ENCODE data around the gene MAD1L1.

MAD1L1 gene

DNA sequence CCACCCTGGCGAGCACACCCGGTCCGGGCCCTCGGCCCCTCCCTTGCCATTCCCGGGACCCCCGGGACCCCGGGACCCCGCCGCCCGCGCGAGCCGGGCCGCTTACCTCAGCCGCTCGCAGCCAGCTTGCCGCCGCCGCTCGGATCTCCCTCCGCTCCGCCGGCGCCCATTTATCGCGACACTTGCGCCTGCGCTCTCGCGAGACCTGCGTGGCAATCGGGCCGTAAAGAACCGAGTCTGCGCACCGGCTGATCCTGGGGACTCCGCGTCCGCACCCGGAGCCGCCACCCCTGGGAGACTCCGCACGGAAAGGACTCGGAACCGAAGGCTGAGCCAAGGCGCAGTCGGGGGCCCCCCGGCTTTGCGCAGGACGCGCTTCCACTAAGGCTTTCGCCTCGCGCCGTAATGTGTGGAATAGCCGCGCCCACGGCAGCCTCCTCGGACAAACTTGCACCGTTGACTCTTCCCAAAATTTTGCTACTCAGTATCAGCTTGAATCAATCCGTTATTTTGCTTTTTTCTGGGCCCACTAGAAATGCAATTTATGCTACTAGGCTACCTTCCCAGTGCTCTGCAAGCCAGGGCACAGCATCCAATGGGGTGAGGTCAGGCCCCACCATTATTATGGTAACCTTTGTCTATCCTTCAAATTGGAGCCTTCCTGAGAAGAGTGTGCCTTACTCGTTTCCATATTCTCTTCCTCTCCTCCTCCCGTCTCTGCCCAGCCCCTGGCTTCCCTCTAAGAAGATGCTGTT is at the start of gene MAD1L1:
MAD1L1 (minus strand) TSS at position 180 of the 755 bp plus-strand sequence. CDS start 2,812 bp downstream, outside the sequence.
- DNase-seq, result peak in 13 of 14 donors; percentile 37 to 85 (median 71)

DNA sequence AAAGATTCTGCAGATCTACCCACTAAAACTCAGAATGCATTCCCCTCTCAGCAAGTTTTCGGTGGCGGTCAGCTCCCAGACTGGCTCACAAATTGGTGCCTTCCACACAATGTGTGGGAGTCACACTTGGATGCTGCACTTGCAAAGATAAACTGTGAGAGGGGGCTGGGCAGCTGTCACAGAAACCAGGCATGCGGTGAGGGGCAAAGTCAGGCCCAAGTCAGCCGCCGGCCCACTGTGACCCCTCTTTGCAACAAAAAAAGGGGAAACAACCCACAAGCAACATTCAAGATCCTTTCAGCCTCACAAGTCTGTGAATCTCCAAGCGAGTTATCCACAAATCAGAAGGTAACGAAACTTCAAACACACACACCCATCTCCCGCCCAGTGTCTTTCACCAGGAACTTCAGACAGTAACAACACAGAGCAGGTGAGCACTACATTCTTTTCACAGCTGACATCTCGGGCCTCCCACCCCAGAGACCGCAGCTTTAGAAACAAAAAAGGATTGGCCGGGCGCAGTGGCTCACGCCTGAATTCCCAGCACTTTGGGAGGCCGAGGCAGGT is 49.5 kb upstream of the MAD1L1 start:
- DNase-seq, result peak in 1 of 14 donors; percentile 46

DNA sequence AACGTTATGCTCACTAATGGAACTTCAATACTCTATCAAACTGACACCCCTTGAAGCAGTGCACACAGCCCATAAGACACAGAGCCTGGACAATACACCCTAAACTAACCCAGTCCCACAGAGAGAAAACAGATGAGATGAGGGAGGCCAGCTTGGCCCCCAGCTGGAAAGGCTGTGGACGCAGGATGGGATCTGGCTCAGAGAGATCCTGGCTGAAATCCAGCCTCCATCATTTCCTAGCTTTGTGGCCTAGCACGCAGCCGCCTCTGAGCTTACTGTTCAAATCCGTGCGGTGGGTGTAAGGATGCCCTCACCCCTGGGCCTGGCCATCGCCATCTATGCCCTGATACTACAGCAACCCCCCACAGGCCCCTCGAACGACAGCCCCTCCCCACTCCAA is 48.8 kb upstream of the MAD1L1 start:
- DNase-seq, result peak in 3 of 14 donors; percentile 7 to 79 (median 15)

DNA sequence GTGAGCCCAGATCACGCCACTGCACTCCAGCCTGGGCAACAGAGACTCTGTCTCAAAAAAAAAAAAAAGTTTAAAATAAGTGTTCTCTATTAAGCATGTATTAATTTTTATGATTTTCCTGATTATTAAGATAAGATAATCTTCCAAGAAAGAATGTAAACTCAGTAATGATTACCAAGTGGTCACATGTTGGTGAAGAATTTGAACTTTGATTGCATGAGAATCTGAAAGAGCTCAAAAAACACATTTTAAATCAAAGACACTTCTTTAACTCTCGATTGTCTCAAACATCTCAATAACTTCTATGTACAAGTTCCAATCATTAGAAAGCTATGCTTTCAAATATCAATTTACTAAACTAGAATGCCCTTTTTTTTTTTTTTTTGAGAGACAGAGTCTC is 47.7 kb upstream of the MAD1L1 start:
- no peak for DNase-seq

DNA sequence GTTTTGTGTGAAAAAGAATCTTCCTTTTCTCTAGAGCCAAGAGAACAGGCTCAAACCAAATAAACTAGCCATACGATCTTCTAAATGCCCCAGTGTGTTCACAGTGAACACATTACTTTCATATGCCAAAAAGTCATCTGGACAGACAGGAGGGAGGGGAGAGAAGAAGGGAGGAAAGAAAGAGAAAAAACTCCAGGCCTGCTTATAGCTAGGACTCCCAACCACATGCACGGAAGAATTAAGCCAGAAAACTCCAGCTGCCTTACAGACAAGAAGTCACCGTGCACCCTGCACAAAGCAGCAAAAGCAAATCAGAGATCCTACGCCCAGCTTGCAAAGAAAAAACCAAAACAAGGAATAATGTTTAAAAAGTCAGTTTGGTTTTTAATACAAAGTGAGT is 47.2 kb upstream of the MAD1L1 start:
- peak in 1 of 14 donors; percentile 15 for DNase-seq

DNA sequence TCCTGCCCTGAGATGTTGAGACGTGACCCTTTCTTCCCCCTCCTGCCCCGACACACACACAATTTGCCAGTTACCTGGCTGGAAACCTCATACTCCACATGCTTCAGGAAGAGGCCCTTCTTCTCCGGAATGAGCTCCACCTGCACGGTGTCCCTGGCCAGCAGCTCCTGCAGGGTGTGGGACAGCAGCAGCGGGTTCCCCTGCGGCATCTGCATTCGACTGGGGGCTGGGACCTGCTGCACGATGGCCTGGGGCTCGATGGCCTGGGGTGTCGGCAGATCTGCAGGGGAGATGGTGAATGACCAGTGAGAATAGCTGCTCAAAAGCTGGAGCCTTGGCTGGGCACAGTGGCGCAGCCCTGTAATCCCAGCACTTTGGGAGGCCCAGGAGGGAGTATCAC is 45.3 kb upstream of the MAD1L1 start:
- DNase-seq, result no peak

DNA sequence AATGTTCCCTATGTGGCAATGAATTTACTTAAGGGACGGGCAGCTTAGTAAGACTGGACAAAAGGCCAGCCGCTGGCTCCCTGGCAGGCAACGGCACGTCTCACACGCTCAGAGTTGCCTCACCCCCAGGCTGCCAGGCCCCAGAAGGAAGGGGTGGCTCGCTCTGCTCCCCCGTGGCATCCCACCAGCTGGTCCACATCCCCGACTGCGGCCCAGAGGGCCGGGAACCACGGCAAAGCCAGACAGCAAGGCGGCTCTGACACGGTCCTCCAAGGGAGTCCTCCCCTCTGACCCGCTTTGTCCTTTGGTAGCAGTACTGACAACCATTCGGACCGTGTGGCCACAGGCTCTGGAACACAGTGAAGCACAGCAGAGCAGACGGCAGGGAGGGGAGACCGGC is 43.4 kb upstream of the MAD1L1 start:
- DNase-seq, result peak in 1 of 14 donors; percentile 49

DNA sequence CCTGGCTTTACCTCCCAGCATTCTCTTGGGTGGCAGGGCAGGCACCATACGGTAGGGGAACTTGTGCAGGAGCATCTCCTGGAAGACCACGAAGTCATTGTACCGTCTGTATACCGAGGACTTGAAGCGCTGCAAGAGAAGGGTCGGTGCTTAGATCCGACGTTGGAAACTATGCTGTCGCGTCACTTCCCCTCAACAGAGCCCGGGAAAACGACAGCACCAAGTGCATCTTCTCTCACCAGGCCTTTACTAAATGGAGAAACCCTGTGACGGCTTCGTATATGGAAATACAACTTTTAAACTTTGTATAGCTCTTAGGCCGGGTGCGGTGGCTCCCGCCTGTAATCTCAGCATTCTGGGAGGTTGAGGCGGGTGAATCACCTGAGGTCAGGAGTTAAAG is 42.4 kb upstream of the MAD1L1 start:
- DNase-seq, result no peak

DNA sequence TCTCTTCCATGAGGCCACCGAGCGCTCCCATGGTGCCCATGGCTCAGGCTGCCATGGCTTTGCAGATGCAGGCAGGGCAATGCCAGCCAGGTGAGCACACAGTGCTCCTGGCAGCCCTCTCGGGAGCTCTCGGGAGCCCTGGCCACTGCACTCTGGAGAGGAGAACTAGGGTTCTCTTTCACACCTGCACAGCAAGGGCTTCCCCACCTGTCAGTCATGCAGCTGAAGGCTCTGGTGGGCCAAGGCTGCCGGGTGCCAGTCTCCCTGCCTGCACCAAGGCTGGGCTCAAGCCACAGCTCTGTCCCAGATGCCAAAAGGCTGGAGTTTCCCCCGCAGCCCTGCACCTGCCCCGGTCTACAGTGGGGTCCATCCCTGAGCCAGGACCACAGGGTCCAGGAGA is 41.9 kb upstream of the MAD1L1 start:
- DNase-seq, result no peak

DNA sequence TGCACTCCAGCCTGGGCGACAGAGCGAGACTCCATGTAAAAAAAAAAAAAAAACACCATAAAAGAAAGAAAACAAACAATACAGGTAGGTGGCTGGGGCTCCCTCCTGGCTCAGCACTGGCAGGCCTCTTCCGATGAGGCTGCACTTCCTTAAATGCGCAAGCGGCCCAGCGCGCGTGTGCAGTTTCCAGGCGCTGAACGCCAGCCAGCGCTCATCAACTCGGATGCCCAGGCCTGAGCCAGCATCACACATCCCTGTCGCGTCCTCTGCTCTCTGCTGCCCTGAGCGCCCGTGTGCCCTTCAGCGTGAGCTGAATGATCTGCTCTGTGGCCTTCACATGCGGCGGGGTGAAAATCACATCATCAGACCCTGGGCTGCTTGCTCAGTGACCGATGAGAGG is 41.1 kb upstream of the MAD1L1 start:
- peak in 1 of 14 donors; percentile 68 for DNase-seq

DNA sequence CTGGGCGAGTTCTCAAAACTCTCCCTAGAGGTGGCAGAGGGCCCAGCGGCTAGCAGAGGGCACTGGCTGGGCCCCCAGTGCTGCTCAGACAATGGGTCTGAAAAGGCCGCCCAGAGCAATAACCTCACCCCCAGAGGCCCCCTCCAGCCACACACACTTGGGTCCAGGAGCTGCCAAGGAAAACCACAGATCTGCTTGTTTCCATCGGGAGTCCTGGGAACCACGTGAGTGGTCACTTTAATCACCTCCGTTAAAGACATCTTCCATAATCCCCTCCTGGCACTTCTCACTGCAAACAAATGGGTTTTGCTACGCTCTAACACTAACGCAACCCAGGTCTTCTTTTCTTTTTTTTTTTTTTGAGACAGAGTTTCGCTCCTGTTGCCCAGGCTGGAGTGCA is 39.3 kb upstream of the MAD1L1 start:
- no peak for DNase-seq

DNA sequence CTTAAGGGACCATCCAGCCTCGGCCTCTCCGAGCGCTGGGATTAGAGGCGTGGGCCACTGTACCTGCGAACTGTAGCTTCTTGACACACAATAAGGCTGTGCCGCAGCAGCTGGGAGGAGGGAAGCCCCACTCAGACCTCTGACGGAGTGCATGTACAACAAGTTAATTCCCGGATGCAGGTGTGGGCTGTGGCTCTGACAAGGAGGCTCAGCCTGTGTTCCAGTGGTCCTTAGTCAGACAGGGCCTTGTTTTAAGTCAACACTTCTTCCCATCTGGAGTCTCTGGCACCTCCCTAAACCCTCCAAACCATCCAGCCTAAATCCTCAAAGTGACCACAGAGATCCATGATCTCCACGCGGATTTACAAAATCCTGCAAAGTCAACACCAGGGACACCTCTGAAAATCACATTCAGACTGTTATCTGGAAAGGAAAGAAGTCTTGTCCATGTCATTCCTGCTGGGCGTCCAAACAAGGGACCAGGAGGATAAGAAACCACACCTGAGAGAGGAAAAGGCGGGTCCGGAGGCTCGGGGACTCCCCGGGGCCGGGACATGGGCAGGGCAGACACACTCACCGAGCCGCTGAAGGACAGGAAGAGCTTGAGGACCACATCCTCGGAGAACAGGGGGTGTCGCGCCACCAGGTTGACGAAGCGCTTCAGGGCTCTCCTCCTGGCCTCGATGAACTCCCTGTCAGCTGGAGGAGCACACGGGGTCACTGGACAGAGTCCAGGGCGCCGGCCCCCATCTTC is 38.7 kb upstream of the MAD1L1 start:
- no peak for DNase-seq

DNA sequence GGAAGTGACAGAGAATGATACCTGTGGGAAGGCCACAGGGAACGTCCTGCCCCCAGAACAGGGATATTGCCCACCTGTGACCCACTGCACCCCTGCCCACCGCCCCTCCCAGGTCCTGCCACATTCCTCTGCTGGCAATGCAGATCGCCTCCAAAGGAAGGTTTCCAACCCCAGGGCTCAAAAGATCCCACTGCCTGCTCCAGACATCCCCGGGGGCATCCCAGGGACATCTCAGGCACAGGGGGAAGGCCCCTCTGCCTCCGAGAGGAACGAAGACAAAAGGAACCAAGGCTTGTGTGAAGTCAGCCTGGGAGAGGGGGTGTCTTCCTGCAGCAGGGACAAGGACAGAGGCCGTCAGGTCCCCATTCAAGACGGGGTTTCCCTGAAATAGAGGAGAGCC is 37.8 kb upstream of the MAD1L1 start:
- DNase-seq, result no peak

DNA sequence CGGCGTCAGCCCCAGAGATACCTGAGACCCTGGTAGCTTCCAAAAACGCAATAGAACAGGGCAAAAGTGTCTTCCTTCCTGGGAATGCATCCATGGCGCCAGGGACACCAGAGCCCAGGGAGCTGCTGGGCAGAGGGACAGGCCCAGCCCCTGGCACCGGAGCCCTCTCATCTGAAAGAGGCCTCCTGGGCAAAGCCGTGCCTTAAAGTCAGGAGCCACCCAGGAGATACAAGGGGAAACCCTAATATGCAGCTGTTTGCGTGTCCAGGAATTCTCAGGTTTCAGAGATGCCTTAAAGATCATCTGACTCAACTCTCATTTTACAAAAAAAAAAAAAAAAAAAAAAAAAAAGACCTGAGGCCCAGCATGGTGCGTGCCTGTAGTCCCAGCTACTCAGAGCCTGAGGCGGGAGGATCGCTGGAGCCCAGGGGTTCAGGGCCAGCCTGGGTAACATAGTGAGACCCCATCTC is 37.3 kb upstream of the MAD1L1 start:
- peak in 1 of 14 donors; percentile 72 for DNase-seq

DNA sequence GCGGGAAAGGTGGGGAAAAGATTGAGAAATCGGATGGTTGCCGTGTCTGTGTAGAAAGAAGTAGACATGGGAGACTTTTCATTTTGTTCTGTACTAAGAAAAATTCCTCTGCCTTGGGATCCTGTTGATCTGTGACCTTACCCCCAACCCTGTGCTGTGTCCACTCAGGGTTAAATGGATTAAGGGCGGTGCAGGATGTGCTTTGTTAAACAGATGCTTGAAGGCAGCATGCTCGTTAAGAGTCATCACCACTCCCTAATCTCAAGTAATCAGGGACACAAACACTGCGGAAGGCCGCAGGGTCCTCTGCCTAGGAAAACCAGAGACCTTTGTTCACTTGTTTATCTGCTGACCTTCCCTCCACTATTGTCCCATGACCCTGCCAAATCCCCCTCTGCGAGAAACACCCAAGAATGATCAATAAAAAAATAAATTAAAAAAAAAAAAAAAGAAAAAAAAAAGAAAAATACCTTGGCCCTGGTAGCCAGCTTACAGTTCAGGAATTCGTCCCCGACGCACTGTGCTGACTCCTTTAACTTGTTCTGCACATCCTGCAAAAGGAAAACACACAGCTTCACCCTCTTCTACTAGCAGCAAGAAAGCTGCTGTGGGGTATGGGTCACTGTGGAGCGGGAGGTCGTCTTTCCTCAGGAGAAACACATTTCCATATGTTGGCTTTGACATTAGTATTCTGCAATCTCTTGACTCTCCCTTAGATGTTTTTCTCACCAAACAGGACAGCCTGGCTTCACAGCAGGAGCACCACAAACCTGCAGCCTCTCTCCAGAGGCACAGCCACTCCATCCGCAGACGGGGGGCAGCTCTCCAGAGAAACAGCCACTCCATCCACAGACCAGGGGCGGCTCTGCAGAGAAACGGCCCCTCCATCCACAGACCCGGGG is 36.6 kb upstream of the MAD1L1 start:
- peak in 1 of 14 donors; percentile 72 for DNase-seq

DNA sequence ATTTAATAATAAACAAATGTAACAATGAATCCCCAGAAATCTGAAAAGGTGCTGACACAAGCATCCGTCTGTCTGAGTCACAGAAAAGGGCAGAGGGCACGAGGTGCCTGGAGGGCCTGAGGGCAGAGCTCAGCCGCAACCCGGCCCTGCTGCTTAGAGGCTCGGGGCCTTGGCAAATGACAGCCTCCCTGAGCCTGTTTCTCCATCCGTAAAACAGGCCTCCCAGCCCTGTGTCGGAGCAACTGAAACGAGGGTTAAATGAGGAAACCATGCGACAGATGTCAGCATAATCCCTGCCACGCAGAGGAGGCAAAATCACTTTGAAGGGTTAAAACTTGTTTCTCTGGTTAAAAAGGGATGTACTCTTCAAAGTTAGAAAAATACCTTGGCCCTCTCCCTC is 34.2 kb upstream of the MAD1L1 start:
- DNase-seq, result no peak

DNA sequence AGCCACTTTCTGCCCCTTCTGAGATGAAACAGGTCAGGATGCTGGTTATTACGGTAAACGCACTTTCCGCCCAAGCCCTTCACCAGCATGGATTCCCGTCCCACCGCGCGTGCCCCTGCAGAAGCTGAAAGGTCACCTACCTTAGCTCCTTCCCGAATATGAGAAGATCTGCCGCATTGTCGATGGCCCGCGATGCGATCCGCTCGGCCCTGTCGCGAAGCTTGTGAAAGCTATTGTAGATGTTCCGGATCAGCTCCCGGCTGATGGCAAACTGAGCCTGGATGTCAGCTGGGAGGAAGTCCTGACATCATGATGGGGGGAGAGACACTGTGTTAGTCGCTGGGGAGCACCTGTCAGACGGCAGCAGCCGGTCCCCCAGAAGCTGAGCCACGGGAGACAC is 31.4 kb upstream of the MAD1L1 start:
- DNase-seq, result no peak

DNA sequence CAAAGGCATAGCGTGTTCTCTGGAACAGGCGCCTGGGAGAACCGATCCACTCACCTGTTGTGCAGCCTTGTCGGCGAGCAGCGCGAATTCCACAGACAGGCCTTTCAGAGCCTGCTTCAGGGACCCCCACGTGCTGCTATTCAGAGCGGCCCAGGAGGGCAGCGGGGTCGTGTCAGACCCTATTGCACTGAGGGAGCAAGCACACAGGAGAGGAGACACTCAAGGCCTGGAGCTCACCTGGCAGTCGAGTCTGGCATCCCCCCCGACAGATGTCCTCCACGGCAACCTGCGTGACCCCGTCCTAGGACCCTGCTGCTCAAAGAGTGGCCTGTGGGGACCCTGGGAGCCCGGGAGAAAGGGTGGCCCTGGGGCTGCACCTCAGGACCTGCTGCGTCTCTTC is 30.4 kb upstream of the MAD1L1 start:
- DNase-seq, result no peak

DNA sequence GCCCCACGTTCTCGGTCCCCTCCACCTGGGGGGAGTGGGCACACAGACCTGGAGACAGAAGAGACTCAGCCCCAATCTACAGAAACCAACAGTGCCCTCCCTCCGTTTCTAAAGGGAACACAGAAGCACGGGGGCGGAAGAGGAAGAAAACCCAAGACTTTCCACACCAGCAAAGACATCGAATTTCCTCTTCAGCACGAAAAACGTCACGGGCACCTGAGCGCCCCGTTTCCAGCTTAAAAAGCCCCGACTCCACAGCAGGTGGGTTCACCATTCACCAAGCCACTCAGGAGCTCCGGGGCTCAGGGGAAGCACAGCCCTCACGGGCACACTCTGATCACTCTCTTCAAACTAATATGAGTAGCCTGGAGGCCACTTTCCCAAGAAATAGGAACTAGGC is 28.9 kb upstream of the MAD1L1 start:
- DNase-seq, result peak in 5 of 14 donors; percentile 14 to 38 (median 28)

DNA sequence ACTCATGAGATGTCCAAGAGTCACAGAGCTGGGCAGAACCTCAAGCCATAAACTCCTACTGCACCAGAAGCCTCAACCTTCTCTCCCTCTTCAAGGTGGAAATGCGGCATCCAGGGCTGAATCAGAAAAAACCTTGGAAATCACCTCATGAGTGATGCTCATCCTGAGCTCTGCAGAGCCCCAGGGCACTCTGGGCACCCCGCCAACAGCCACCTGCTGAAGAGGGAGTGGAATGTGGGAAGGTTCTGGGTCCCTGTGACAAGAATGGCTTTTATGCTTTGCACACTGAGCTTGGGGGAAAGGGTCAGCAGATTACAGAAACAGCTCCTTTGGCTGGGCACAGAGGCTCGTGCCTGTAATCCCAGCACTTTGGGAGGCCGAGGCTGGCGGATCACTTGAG is 28.1 kb upstream of the MAD1L1 start:
- peak in 1 of 14 donors; percentile 10 for DNase-seq

DNA sequence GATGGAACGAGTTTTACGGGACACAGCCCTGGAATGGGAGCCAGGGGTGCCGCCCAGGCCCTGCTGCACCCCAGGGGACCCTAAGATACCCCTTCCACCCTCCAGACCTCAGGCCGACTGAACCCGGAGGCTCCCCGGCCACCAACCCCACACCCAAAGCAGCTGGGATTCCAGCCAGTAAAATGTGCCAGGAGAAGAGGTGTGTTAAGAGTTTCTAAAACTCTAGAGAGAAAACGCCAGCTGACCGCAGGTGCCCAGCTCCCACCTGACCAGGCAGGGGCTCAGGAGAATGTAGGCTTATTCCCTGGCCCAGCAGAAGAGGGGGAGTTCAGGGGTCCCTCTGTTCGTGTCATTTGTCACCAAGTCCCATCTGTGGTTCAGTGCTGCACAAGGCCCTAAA is 26.7 kb upstream of the MAD1L1 start:
- DNase-seq, result no peak

DNA sequence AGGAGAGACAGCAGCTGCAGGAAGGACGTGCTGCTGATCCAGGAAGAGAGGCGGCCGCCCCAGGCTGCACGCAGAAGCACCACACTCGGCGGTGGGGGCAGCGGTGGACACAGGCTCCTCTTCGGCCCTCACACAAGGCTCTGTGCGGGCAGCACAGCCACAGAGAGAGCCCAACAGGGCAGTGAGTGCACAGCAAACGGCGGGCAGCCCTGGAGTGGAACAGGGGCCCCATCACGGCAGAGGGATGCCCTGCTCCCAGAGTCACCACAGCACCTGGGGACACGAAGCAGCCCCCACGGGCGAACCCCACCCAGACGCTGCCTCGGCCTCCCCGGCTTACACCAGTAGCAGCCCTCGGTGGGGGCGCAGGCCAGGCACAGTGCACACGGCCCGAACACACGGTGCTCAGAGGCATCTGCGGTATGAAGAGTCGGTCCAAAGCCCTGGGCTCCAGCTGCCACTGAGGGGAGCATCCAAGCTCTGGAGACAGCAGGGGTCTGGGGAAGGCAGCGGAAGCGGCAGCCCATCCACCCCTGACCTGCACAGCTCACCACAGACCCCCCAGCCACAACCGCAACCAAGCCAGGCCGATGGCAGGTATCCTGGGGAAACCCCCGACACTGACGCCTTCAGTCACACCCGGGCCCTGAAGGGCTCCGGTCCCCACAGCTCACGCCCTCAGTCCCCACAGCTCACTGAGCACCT is 26.1 kb upstream of the MAD1L1 start:
- DNase-seq, result no peak

Data from C1 segment of cervical spinal cord (tissue), 14 donors.